ENCODE data around the gene PELO.

- TF ChIP-seq, protein P1, sequence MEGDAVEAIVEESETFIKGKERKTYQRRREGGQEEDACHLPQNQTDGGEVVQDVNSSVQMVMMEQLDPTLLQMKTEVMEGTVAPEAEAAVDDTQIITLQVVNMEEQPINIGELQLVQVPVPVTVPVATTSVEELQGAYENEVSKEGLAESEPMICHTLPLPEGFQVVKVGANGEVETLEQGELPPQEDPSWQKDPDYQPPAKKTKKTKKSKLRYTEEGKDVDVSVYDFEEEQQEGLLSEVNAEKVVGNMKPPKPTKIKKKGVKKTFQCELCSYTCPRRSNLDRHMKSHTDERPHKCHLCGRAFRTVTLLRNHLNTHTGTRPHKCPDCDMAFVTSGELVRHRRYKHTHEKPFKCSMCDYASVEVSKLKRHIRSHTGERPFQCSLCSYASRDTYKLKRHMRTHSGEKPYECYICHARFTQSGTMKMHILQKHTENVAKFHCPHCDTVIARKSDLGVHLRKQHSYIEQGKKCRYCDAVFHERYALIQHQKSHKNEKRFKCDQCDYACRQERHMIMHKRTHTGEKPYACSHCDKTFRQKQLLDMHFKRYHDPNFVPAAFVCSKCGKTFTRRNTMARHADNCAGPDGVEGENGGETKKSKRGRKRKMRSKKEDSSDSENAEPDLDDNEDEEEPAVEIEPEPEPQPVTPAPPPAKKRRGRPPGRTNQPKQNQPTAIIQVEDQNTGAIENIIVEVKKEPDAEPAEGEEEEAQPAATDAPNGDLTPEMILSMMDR (IDR thresholded peaks at IDR 0.05): no peak
- no peak for TF ChIP-seq POLR2A (IDR thresholded peaks at IDR 0.05)
These were observed 17.3 kb downstream of the PELO start for GRCh38 chr5:52804981-52805380.
